Keratinocyte (primary cell): Measurements from ENCODE around the gene IPO13. TPM values are rescaled to one million over a fixed set of nuclear protein-coding genes. Genes with fewer than 3 reads are reported as not detected.

Experiments
- DNase-seq: peaks from one replicate; pipeline ENCODE4 v3.0.0-alpha.2; 2011; ENCODE audit warnings: low read depth, missing footprints, low spot score
- FAIRE-seq: peaks from 2 replicates; lab custom pipeline; 2011; peaks lifted over from hg19 to GRCh38; lab: Jason Lieb, UNC
- H2AFZ ChIP-seq: 2 replicates; pipeline ENCODE4 v1.6.0; 2012; ENCODE audit warnings: low read length, control low read depth, inconsistent platforms; ENCODE audit not compliant: control insufficient read depth
- H3K27ac ChIP-seq: 2 replicates; pipeline ENCODE4 v1.5.1; 2011; ENCODE audit warnings: low read length; ENCODE audit not compliant: control insufficient read depth, insufficient read depth
- H3K27me3 ChIP-seq: 3 replicates; pipeline ENCODE4 v1.6.0; 2011; ENCODE audit warnings: low read length; ENCODE audit not compliant: control insufficient read depth, insufficient read depth; ENCODE audit errors: extremely low read depth
- H3K36me3 ChIP-seq, 2 experiments: 2 replicates in 1 of 2; 3 replicates in 1 of 2; pipeline ENCODE4 v1.5.1; 2011; ENCODE audit warnings: low read length in 2 of 2, mild to moderate bottlenecking in 1 of 2; ENCODE audit not compliant: control insufficient read depth in 2 of 2, insufficient read depth in 2 of 2; ENCODE audit errors: extremely low read depth in 1 of 2
- H3K4me1 ChIP-seq: 3 replicates; pipeline ENCODE4 v1.5.1; 2011; ENCODE audit warnings: low read length; ENCODE audit not compliant: control insufficient read depth, insufficient read depth; ENCODE audit errors: extremely low read depth
- H3K4me2 ChIP-seq: 3 replicates; pipeline ENCODE4 v1.6.0; 2011; ENCODE audit warnings: low read depth, low read length; ENCODE audit not compliant: control insufficient read depth, insufficient read depth; ENCODE audit errors: extremely low read depth
- H3K4me3 ChIP-seq, 3 experiments: fragments of 200-600 bp in 1 of 3; sonication (generic) in 1 of 3; 2 replicates in 2 of 3; 3 replicates in 1 of 3; pipeline ENCODE4 v1.5.1; 2011 to 2016; ENCODE audit warnings: low read length in 3 of 3, mild to moderate bottlenecking in 3 of 3, control low read depth in 2 of 3, inconsistent platforms in 1 of 3, low read depth in 1 of 3, mixed read lengths in 1 of 3, mixed run types in 1 of 3, moderate library complexity in 1 of 3; ENCODE audit not compliant: control insufficient read depth in 2 of 3, insufficient read depth in 2 of 3; ENCODE audit errors: extremely low read depth in 1 of 3
- H3K79me2 ChIP-seq: 2 replicates; pipeline ENCODE4 v1.6.0; 2012; ENCODE audit warnings: low read length; ENCODE audit not compliant: control insufficient read depth, insufficient read depth
- H3K9ac ChIP-seq: 3 replicates; pipeline ENCODE4 v1.6.0; 2011; ENCODE audit warnings: low read length; ENCODE audit not compliant: control insufficient read depth, insufficient read depth; ENCODE audit errors: extremely low read depth
- H3K9me1 ChIP-seq: 3 replicates; pipeline ENCODE4 v1.6.0; 2011; ENCODE audit warnings: low read length; ENCODE audit not compliant: control insufficient read depth, insufficient read depth; ENCODE audit errors: extremely low read depth
- H3K9me3 ChIP-seq: 2 replicates; pipeline ENCODE4 v1.5.1; 2012; ENCODE audit warnings: low read depth, low read length; ENCODE audit not compliant: control insufficient read depth
- H4K20me1 ChIP-seq: 3 replicates; pipeline ENCODE4 v1.6.0; 2011; ENCODE audit warnings: low read length; ENCODE audit not compliant: control insufficient read depth, insufficient read depth; ENCODE audit errors: extremely low read depth
- CTCF ChIP-seq, 3 experiments: IDR thresholded peaks in 1 of 3; conservative IDR thresholded peaks in 1 of 3; optimal IDR thresholded peaks in 1 of 3; 2 replicates in 2 of 3; 3 replicates in 1 of 3; pipeline versions ENCODE3 to v1.5.1; 2011; ENCODE audit warnings: low read length in 3 of 3, mild to moderate bottlenecking in 3 of 3, moderate library complexity in 2 of 3, control low read depth in 1 of 3, inconsistent platforms in 1 of 3; ENCODE audit not compliant: insufficient read depth in 2 of 3; ENCODE audit errors: extremely low read depth in 1 of 3
- EZH2 ChIP-seq: IDR thresholded peaks from one replicate; pipeline ENCODE4 v1.6.1; 2012; ENCODE audit warnings: inconsistent platforms, mild to moderate bottlenecking, low read length, moderate library complexity
- dilution Hi-C: fragments of 300-500 bp; cut with MboI; formaldehyde crosslinking; loops from one replicate; pipeline ENCODE4 v1.7.0; 2020; ENCODE audit warnings: low sequenced_read_pairs; ENCODE audit not compliant: extremely low pct_ligation_motif_present
- polyA plus RNA-seq, 5 experiments: library from polyadenylated mRNA; depleted of rRNA in 3 of 5; stranded (reverse) in 3 of 5; stranded (forward) in 1 of 5; unstranded in 1 of 5; fragments of >200 nt; gene quantifications; 1 replicate in 1 of 5; 2 replicates in 3 of 5; 3 replicates in 1 of 5; pipeline versions ENCODE4 v1.2.1 to v1.2.3, GENCODE V29; 2011 to 2012; ENCODE audit warnings: missing spikeins in 2 of 5, low read depth in 1 of 5, low replicate concordance in 1 of 5

Gene IPO13
- polyA plus RNA-seq, 1 donor (not counting 4 experiments of a cell fraction or from before 2014, with no cell fraction given) = 20.7 TPM

DNA sequence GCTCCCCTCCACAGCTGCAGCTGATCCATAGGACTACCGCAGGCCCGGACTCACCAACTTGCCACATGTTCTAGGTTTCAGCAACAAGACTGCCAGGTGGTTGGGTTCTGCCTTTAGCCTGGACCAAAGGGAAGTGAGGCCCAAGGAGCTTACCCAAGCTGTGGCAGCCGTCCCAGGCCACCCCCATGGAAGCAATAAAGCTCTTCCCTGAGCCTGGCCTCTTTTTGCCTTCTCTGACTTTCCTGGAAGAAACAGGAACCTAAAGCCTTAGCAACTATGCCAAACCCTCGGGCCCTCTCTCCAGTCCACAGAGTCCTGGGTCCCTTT is 15.8 kb upstream of the IPO13 start:
- H3K4me2 ChIP-seq = peak overlapping the region; percentile 39

DNA sequence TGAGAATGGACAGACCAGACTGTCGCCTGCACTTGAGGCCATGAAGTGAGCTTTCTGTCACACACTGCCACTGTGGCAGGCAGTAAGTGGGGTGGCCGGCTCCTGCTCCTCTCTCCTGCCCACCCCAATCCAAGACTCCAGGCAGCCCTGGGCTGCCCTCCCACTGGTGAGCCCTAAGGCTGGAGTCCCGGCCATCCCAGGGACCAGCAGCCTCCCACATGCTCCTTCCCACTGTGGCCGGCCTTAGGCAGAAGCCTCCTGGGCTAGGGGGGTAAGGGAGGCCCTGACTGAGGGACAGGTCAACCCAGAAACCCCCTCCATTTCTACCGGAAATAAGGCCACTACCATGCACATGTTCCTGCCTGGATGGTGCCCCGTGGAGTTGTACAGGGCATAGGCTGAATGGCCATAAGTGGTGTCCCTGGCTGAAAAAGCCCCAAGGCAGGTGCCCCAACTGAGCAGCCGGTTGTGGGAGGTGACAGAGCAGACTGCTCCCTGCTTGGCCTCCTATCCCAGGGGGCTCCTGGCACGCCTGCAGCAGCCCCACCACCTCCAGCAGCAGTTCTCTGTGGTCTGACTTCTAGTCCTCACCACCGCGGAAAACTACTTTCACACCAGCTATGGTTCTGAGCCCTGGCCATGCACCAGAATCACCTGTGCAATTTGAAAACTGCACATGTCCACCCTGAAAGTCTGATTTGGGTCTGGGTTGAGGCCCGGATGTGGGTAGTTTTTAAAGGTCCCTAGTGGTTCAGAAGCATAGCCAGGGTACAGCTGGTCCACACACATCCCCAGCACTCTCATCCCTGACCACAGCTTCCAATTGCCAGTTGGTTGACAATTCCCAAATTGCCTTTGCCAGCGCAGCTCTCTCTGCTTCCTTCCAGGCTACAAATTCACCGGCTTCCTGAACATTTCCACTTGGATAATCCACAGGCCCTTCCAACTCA is 14.8 kb upstream of the IPO13 start:
- TF ChIP-seq CTCF (optimal IDR thresholded peaks at IDR 0.05 in 1 of 3, IDR thresholded peaks at IDR 0.05 in 1 of 3, conservative IDR thresholded peaks at IDR 0.05 in 1 of 3; ENCODE audit: extremely low read depth in 1 of 3, insufficient read depth in 2 of 3, low read length in 3 of 3) (no peak), EZH2 (no peak)
- Histone ChIP-seq H3K4me3 (peak overlapping the region in 1 of 3 experiments; percentile 95), H3K9me3 (no peaks in the 10 kb centered on the region), H2AFZ (no peak overlapping the region), H3K4me2 (peak overlapping the region; percentile 97), H4K20me1 (peaks cover 1% of the 10 kb centered on the region), H3K4me1 (peaks cover 65% of the 10 kb centered on the region), H3K36me3 (peaks cover 4 to 22% of the 10 kb centered on the region in 2 experiments), H3K27me3 (no peaks in the 10 kb centered on the region), H3K27ac (peak overlapping the region; percentile 81), H3K9me1 (no peaks in the 10 kb centered on the region), H3K9ac (peak overlapping the region; percentile 30), H3K79me2 (peaks cover 33% of the 10 kb centered on the region)
- FAIRE-seq (peak; percentile 41), DNase-seq (no peak)
- dilution Hi-C loops = loop anchor here (25.0 kb wide), 2 partner anchors 95 to 220 kb away; partner anchors contain the start of gene ST3GAL3

More for the DNA sequence above, 15.8 kb upstream of the IPO13 start:
- H3K79me2 ChIP-seq = peaks cover 26% of the 10 kb centered on the region
- no peaks in the 10 kb centered on the region for H3K9me1 ChIP-seq
- no peak for FAIRE-seq
- no peak overlapping the region for H3K4me3 ChIP-seq
- DNase-seq = no peak
- H3K36me3 ChIP-seq = peaks cover 3 to 18% of the 10 kb centered on the region in 2 experiments
- dilution Hi-C loops = loop anchor here (25.0 kb wide), 2 partner anchors 94 to 219 kb away; partner anchors contain the start of gene ST3GAL3
- H3K9me3 ChIP-seq = no peaks in the 10 kb centered on the region
- H3K27ac ChIP-seq = peak overlapping the region; percentile 81
- peaks cover 60% of the 10 kb centered on the region for H3K4me1 ChIP-seq
- peak overlapping the region; percentile 30 for H3K9ac ChIP-seq
- no peaks in the 10 kb centered on the region for H3K27me3 ChIP-seq
- H2AFZ ChIP-seq = no peak overlapping the region
- H4K20me1 ChIP-seq = no peaks in the 10 kb centered on the region
- TF ChIP-seq CTCF (optimal IDR thresholded peaks at IDR 0.05 in 1 of 3, IDR thresholded peaks at IDR 0.05 in 1 of 3, conservative IDR thresholded peaks at IDR 0.05 in 1 of 3; ENCODE audit: extremely low read depth in 1 of 3, insufficient read depth in 2 of 3, low read length in 3 of 3) = no peak
- no peak for TF ChIP-seq EZH2
